ENCODE results near the gene LMNB1. TPM values are rescaled to one million over a fixed set of nuclear protein-coding genes. Genes with fewer than 3 reads are reported as not detected.
A peak's percentile ranks its signal among the peaks of the same experiment; 100 is the strongest.

The LMNB1 gene
- total and polyA plus RNA-seq, 4 donors, result 5.1 to 40.3 (median 21.8) TPM

- TF ChIP-seq CTCF (IDR thresholded peaks at IDR 0.05; ENCODE audit: control extremely low read depth, extremely low read depth), result no peak
- Histone ChIP-seq H3K4me1 (ENCODE audit: control insufficient read depth in 5 of 5, insufficient read depth in 5 of 5, low read length in 5 of 5) (peaks cover 0 to 7% (median 3%) of the 10 kb centered on the region in 5 donors), H3K27me3 (ENCODE audit: control insufficient read depth in 3 of 3, insufficient read depth in 3 of 3, low read length in 2 of 3) (no peaks in the 10 kb centered on the region), H3K9ac (ENCODE audit: insufficient read depth in 1 of 2, low read length in 2 of 2) (no peak overlapping the region), H3K4me3 (no peak overlapping the region), H3K27ac (ENCODE audit: low read depth in 1 of 2, low read length in 1 of 2) (no peak overlapping the region), H3K36me3 (ENCODE audit: control insufficient read depth in 4 of 4, insufficient read depth in 4 of 4, low read length in 4 of 4) (no peaks in the 10 kb centered on the region), H3K9me3 (ENCODE audit: control insufficient read depth in 4 of 4, insufficient read depth in 3 of 4, low read length in 3 of 4) (no peaks in the 10 kb centered on the region)
- no peak for ATAC-seq (ENCODE audit: insufficient read depth, low FRiP score)
- 66 to 72% methylated on average over 6 of the region's 6 CpGs for WGBS, 2 donors
- peak in 1 of 3 donors; percentile 24 for DNase-seq
Measured at GRCh38 chr5:126794157-126794828, 17.4 kb downstream of the LMNB1 start.

- no peak overlapping the region for H3K9ac ChIP-seq (ENCODE audit: insufficient read depth in 1 of 2, low read length in 2 of 2)
- no peaks in the 10 kb centered on the region for H3K9me3 ChIP-seq (ENCODE audit: control insufficient read depth in 4 of 4, insufficient read depth in 3 of 4, low read length in 3 of 4)
- no peak overlapping the region for H3K4me3 ChIP-seq
- peaks cover 0 to 5% (median 0%) of the 10 kb centered on the region in 5 donors for H3K4me1 ChIP-seq (ENCODE audit: control insufficient read depth in 5 of 5, insufficient read depth in 5 of 5, low read length in 5 of 5)
- peaks cover 0 to 3% (median 1%) of the 10 kb centered on the region in 4 donors for H3K36me3 ChIP-seq (ENCODE audit: control insufficient read depth in 4 of 4, insufficient read depth in 4 of 4, low read length in 4 of 4)
- DNase-seq (no peak), ATAC-seq (ENCODE audit: insufficient read depth, low FRiP score) (no peak)
- WGBS, 2 donors, result 87 to 100% methylated on average over 1 of the region's 1 CpG
- TF ChIP-seq CTCF (IDR thresholded peaks at IDR 0.05; ENCODE audit: control extremely low read depth, extremely low read depth), result no peak
- no peaks in the 10 kb centered on the region for H3K27me3 ChIP-seq (ENCODE audit: control insufficient read depth in 3 of 3, insufficient read depth in 3 of 3, low read length in 2 of 3)
- H3K27ac ChIP-seq (ENCODE audit: low read depth in 1 of 2, low read length in 1 of 2), result no peak overlapping the region
Measured at GRCh38 chr5:126799780-126800179, 22.8 kb downstream of the LMNB1 start.

- H3K27me3 ChIP-seq (ENCODE audit: control insufficient read depth in 3 of 3, insufficient read depth in 3 of 3, low read length in 2 of 3), result no peaks in the 10 kb centered on the region
- no peak for ATAC-seq (ENCODE audit: insufficient read depth, low FRiP score)
- no peak for TF ChIP-seq CTCF (IDR thresholded peaks at IDR 0.05; ENCODE audit: control extremely low read depth, extremely low read depth)
- peaks cover 0 to 15% (median 2%) of the 10 kb centered on the region in 4 donors for H3K36me3 ChIP-seq (ENCODE audit: control insufficient read depth in 4 of 4, insufficient read depth in 4 of 4, low read length in 4 of 4)
- H3K27ac ChIP-seq (ENCODE audit: low read depth in 1 of 2, low read length in 1 of 2), result no peak overlapping the region
- no peaks in the 10 kb centered on the region for H3K9me3 ChIP-seq (ENCODE audit: control insufficient read depth in 4 of 4, insufficient read depth in 3 of 4, low read length in 3 of 4)
- DNase-seq, result no peak
- H3K4me1 ChIP-seq (ENCODE audit: control insufficient read depth in 5 of 5, insufficient read depth in 5 of 5, low read length in 5 of 5), result peaks cover 0 to 5% (median 0%) of the 10 kb centered on the region in 5 donors
- WGBS, 2 donors, result 85 to 89% methylated on average over 4 of the region's 4 CpGs
- H3K9ac ChIP-seq (ENCODE audit: insufficient read depth in 1 of 2, low read length in 2 of 2), result no peak overlapping the region
- no peak overlapping the region for H3K4me3 ChIP-seq
Measured at GRCh38 chr5:126801174-126801991, 24.4 kb downstream of the LMNB1 start.

Data from lung (tissue), 12 donors.